Fibroblast of the aortic adventitia (primary cell): ENCODE results near the gene TSPAN14. TPM values are rescaled to one million over a fixed set of nuclear protein-coding genes. Genes with fewer than 3 reads are reported as not detected.

Experiments used
- DNase-seq: peaks from one replicate; pipeline ENCODE4 v3.0.0-alpha.2; 2010; ENCODE audit warnings: low read depth
- H3K4me3 ChIP-seq: 2 replicates; pipeline ENCODE4 v1.5.1; 2011; ENCODE audit warnings: low read depth, mild to moderate bottlenecking, control low read depth, low read length, moderate library complexity
- CTCF ChIP-seq: IDR thresholded peaks from 2 replicates; pipeline ENCODE4 v1.5.1; 2011; ENCODE audit warnings: mild to moderate bottlenecking, low read length, control low read depth, inconsistent platforms; ENCODE audit not compliant: insufficient read depth
- total RNA-seq: library from RNA; depleted of rRNA; stranded (reverse); fragments of >200 nt; gene quantifications from 2 replicates; pipeline ENCODE4 v1.2.3, GENCODE V29; 2012; ENCODE audit warnings: low replicate concordance

Gene TSPAN14
- total RNA-seq, 1 donor, result 21.3 TPM

GRCh38 chr10:80485076-80485945, 31.2 kb downstream of the TSPAN14 start:
- H3K4me3 ChIP-seq, result no peak overlapping the region
- TF ChIP-seq CTCF, result no peak
- DNase-seq, result no peak

GRCh38 chr10:80485946-80486764, 32.0 kb downstream of the TSPAN14 start:
- no peak for DNase-seq
- TF ChIP-seq CTCF, result no peak
- no peak overlapping the region for H3K4me3 ChIP-seq

GRCh38 chr10:80486785-80487420, 32.8 kb downstream of the TSPAN14 start:
- TF ChIP-seq CTCF, result no peak
- DNase-seq, result no peak
- no peak overlapping the region for H3K4me3 ChIP-seq

GRCh38 chr10:80487421-80487785, 33.3 kb downstream of the TSPAN14 start:
- H3K4me3 ChIP-seq, result no peak overlapping the region
- TF ChIP-seq CTCF, result no peak
- DNase-seq, result no peak

- DNase-seq, result no peak
- TF ChIP-seq CTCF, result no peak
- H3K4me3 ChIP-seq, result no peak overlapping the region
These were observed 33.9 kb downstream of the TSPAN14 start for GRCh38 chr10:80487791-80488538.

GRCh38 chr10:80488539-80489066, 34.5 kb downstream of the TSPAN14 start:
- TF ChIP-seq CTCF, result no peak
- no peak overlapping the region for H3K4me3 ChIP-seq
- DNase-seq, result no peak
